Upper lobe of right lung (tissue), 1 donor: ENCODE measurements around the gene ACAA2. TPM values are rescaled to one million over a fixed set of nuclear protein-coding genes. Genes with fewer than 3 reads are reported as not detected.
A peak's percentile ranks its signal among the peaks of the same experiment; 100 is the strongest.

ENCODE experiments used
- ATAC-seq: fragments of 200-7000 bp; cut with Tn5 transposase; one replicate; pipeline ENCODE4 v1.9.1; 2020; ENCODE audit warnings: mild to moderate bottlenecking, moderate library complexity
- DNase-seq: peaks from one replicate; pipeline ENCODE4 v3.0.0-alpha.2; 2020
- H3K27ac ChIP-seq: fragments of 200-600 bp; one replicate; pipeline ENCODE4 v1.8.0; 2022
- H3K27me3 ChIP-seq: fragments of 200-600 bp; one replicate; pipeline ENCODE4 v1.8.0; 2022; ENCODE audit warnings: mild to moderate bottlenecking
- H3K36me3 ChIP-seq: fragments of 200-600 bp; one replicate; pipeline ENCODE4 v1.8.0; 2022
- H3K4me1 ChIP-seq: fragments of 200-600 bp; one replicate; pipeline ENCODE4 v1.8.0; 2022
- H3K4me3 ChIP-seq: fragments of 200-600 bp; one replicate; pipeline ENCODE4 v1.8.0; 2022; ENCODE audit warnings: mild to moderate bottlenecking
- H3K9me3 ChIP-seq: fragments of 200-600 bp; one replicate; pipeline ENCODE4 v1.8.0; 2022
- CTCF ChIP-seq: fragments of 200-600 bp; IDR thresholded peaks from one replicate; pipeline ENCODE4 v1.8.0; 2022; ENCODE audit warnings: antibody characterized with exemption
- intact Hi-C: fragments of 100-400 bp; cut with DNase I; formaldehyde crosslinking; loops from one replicate; pipeline ENCODE4 v1.11.0; 2022
- total RNA-seq: library from RNA; stranded (reverse); fragmentation: NEBNext Ultra II Directional; extraction: Animal tissue kit (Norgen Biotek cat#: 25700); gene quantifications from one replicate; pipeline ENCODE4 v1.2.1, GENCODE V29; 2021
- donor health status: DM: no; HTN: yes; CAD: no; lungs with severe emphysema.

ACAA2 gene
- total RNA-seq, 1 donor from 2014 or later: 68.9 TPM

- Histone ChIP-seq H3K4me3 (no peak overlapping the region), H3K4me1 (no peaks in the 10 kb centered on the region), H3K27ac (no peak overlapping the region), H3K27me3 (no peaks in the 10 kb centered on the region), H3K9me3 (no peaks in the 10 kb centered on the region), H3K36me3 (no peaks in the 10 kb centered on the region)
- DNase-seq (no peak), ATAC-seq (no peak)
- no peak for TF ChIP-seq CTCF
- intact Hi-C loops: no loop called here
Measured at GRCh38 chr18:49739275-49739674, 74.1 kb downstream of the ACAA2 start.

GRCh38 chr18:49738721-49739120 lies 74.6 kb downstream of the ACAA2 start:
- intact Hi-C loops: no loop called here
- H3K36me3 ChIP-seq: no peaks in the 10 kb centered on the region
- DNase-seq (peak; percentile 22), ATAC-seq (no peak)
- H3K27me3 ChIP-seq: no peaks in the 10 kb centered on the region
- H3K4me1 ChIP-seq: no peaks in the 10 kb centered on the region
- no peak overlapping the region for H3K4me3 ChIP-seq
- no peak for TF ChIP-seq CTCF
- H3K9me3 ChIP-seq: no peaks in the 10 kb centered on the region
- H3K27ac ChIP-seq: no peak overlapping the region

GRCh38 chr18:49734836-49735235 lies 78.5 kb downstream of the ACAA2 start:
- Histone ChIP-seq H3K4me1 (peaks cover 10% of the 10 kb centered on the region), H3K27ac (no peak overlapping the region), H3K27me3 (no peaks in the 10 kb centered on the region), H3K9me3 (no peaks in the 10 kb centered on the region), H3K36me3 (no peaks in the 10 kb centered on the region), H3K4me3 (no peak overlapping the region)
- TF ChIP-seq CTCF: no peak
- intact Hi-C loops: no loop called here
- no peak for DNase-seq
- no peak for ATAC-seq

GRCh38 chr18:49733896-49734585 lies 79.3 kb downstream of the ACAA2 start:
- no peak for DNase-seq
- intact Hi-C loops: no loop called here
- no peak for TF ChIP-seq CTCF

GRCh38 chr18:49733321-49733720 lies 80.0 kb downstream of the ACAA2 start:
- Histone ChIP-seq H3K4me1 (peaks cover 19% of the 10 kb centered on the region), H3K27ac (no peak overlapping the region), H3K4me3 (no peak overlapping the region), H3K9me3 (no peaks in the 10 kb centered on the region), H3K36me3 (no peaks in the 10 kb centered on the region), H3K27me3 (no peaks in the 10 kb centered on the region)
- ATAC-seq: no peak
- TF ChIP-seq CTCF: no peak
- DNase-seq: no peak
- intact Hi-C loops: no loop called here

More at GRCh38 chr18:49733896-49734585, 79.3 kb downstream of the ACAA2 start:
- ATAC-seq: no peak
- H3K4me1 ChIP-seq: peaks cover 15% of the 10 kb centered on the region
- H3K9me3 ChIP-seq: no peaks in the 10 kb centered on the region
- no peak overlapping the region for H3K4me3 ChIP-seq
- H3K27ac ChIP-seq: no peak overlapping the region
- no peaks in the 10 kb centered on the region for H3K27me3 ChIP-seq
- no peaks in the 10 kb centered on the region for H3K36me3 ChIP-seq
